Loucy (cell line): ENCODE data around the gene MYO18B.

Experiments used
- H2AFZ ChIP-seq: fragments of 200-600 bp; sonication (generic); 2 replicates; pipeline ENCODE4 v1.6.0; 2016; ENCODE audit warnings: antibody characterized with exemption, mild to moderate bottlenecking, low read length, moderate library complexity
- H3F3A ChIP-seq: fragments of 200-600 bp; 2 replicates; pipeline ENCODE4 v1.6.0; 2016; ENCODE audit warnings: antibody characterized with exemption, low read depth, mild to moderate bottlenecking
- H3K27me3 ChIP-seq: fragments of 200-600 bp; sonication (generic); 2 replicates; pipeline ENCODE4 v1.6.1; 2014; ENCODE audit warnings: low read length, mild to moderate bottlenecking; ENCODE audit not compliant: insufficient read depth, poor library complexity, severe bottlenecking
- H3K36me3 ChIP-seq: fragments of 200-600 bp; sonication (generic); 2 replicates; pipeline ENCODE4 v1.6.1; 2016; ENCODE audit warnings: low read length; ENCODE audit not compliant: insufficient read depth
- H3K4me1 ChIP-seq: fragments of 200-600 bp; sonication (generic); 2 replicates; pipeline ENCODE4 v1.5.1; 2014; ENCODE audit warnings: low read length, mild to moderate bottlenecking; ENCODE audit not compliant: insufficient read depth, poor library complexity, severe bottlenecking
- H3K4me2 ChIP-seq: fragments of 200-600 bp; sonication (generic); 2 replicates; pipeline ENCODE4 v1.6.0; 2014; ENCODE audit warnings: antibody characterized with exemption, low read length, low read depth, mild to moderate bottlenecking; ENCODE audit not compliant: poor library complexity, severe bottlenecking
- H3K4me3 ChIP-seq: fragments of 200-600 bp; sonication (generic); 2 replicates; pipeline ENCODE4 v1.5.1; 2014; ENCODE audit warnings: low read length, mild to moderate bottlenecking, mixed read lengths; ENCODE audit not compliant: poor library complexity, severe bottlenecking
- H3K79me2 ChIP-seq: fragments of 200-600 bp; sonication (generic); 2 replicates; pipeline ENCODE4 v1.6.1; 2014; ENCODE audit warnings: low read length; ENCODE audit not compliant: insufficient read depth
- H3K9ac ChIP-seq: fragments of 200-600 bp; sonication (generic); 2 replicates; pipeline ENCODE4 v1.6.0; 2014; ENCODE audit warnings: mild to moderate bottlenecking, low read depth, low read length, moderate library complexity; ENCODE audit not compliant: poor library complexity, severe bottlenecking
- H3K9me2 ChIP-seq: fragments of 200-600 bp; sonication (generic); replicated peaks from 2 replicates; pipeline ENCODE4 v1.6.1; 2016; ENCODE audit warnings: low read depth, low read length, mixed read lengths
- H3K9me3 ChIP-seq: fragments of 200-600 bp; sonication (generic); 2 replicates; pipeline ENCODE4 v1.6.1; 2014; ENCODE audit warnings: mild to moderate bottlenecking, antibody characterized with exemption, low read length, low read depth; ENCODE audit not compliant: insufficient read depth
- H4K20me1 ChIP-seq: fragments of 200-600 bp; sonication (generic); 2 replicates; pipeline ENCODE4 v1.6.0; 2014; ENCODE audit warnings: antibody characterized with exemption, low read length, mild to moderate bottlenecking; ENCODE audit not compliant: insufficient read depth, poor library complexity, severe bottlenecking
- CTCF ChIP-seq: fragments of 200-600 bp; sonication (generic); conservative IDR thresholded peaks from 2 replicates; pipeline ENCODE4 v1.5.1; 2014; ENCODE audit warnings: mild to moderate bottlenecking, antibody characterized with exemption, low read length
- EZH2phosphoT487 ChIP-seq: fragments of 200-600 bp; IDR thresholded peaks from 2 replicates; pipeline ENCODE4 v1.6.1; 2018; ENCODE audit warnings: antibody characterized with exemption, mild to moderate bottlenecking, moderate library complexity, borderline replicate concordance

MYO18B gene

GRCh38 chr22:25760294-25760693 lies 18.3 kb downstream of the MYO18B start:
- 0 out of 2 replicates have a peak, but pooled peaks cover 2% of the 10 kb centered on the region for H3F3A ChIP-seq
- no peak overlapping the region for H3K4me3 ChIP-seq
- H3K4me1 ChIP-seq = peaks cover 52% of the 10 kb centered on the region
- H3K36me3 ChIP-seq = no peaks in the 10 kb centered on the region
- no peak overlapping the region for H3K9ac ChIP-seq
- H3K9me3 ChIP-seq = no peaks in the 10 kb centered on the region
- H3K9me2 ChIP-seq = no peaks in the 10 kb centered on the region
- H3K4me2 ChIP-seq = no peak overlapping the region
- no peaks in the 10 kb centered on the region for H3K79me2 ChIP-seq
- H3K27me3 ChIP-seq = no peaks in the 10 kb centered on the region
- no peak overlapping the region for H2AFZ ChIP-seq
- no peak for TF ChIP-seq CTCF
- TF ChIP-seq EZH2phosphoT487 = no peak
- H4K20me1 ChIP-seq = no peaks in the 10 kb centered on the region

- H3K4me3 ChIP-seq = no peak overlapping the region
- H3K9ac ChIP-seq = peak overlapping the region; percentile 19
- no peak overlapping the region for H3K4me2 ChIP-seq
- no peaks in the 10 kb centered on the region for H3K36me3 ChIP-seq
- peaks cover 3% of the 10 kb centered on the region; the same call in 1 of the 2 replicates for H3K9me3 ChIP-seq
- H3K9me2 ChIP-seq = no peaks in the 10 kb centered on the region
- peaks cover 52% of the 10 kb centered on the region for H3K4me1 ChIP-seq
- no peaks in the 10 kb centered on the region for H3K79me2 ChIP-seq
- H3K27me3 ChIP-seq = no peaks in the 10 kb centered on the region
- 0 out of 2 replicates have a peak, but pooled peaks cover 2% of the 10 kb centered on the region for H3F3A ChIP-seq
- TF ChIP-seq CTCF = no peak
- TF ChIP-seq EZH2phosphoT487 = no peak
- H2AFZ ChIP-seq = no peak overlapping the region
- H4K20me1 ChIP-seq = no peaks in the 10 kb centered on the region
Measured at GRCh38 chr22:25760848-25761595, 19.0 kb downstream of the MYO18B start.

GRCh38 chr22:25762147-25762546 lies 20.2 kb downstream of the MYO18B start:
- no peaks in the 10 kb centered on the region for H3K36me3 ChIP-seq
- H2AFZ ChIP-seq = no peak overlapping the region
- H3K79me2 ChIP-seq = no peaks in the 10 kb centered on the region
- H3K9ac ChIP-seq = peak overlapping the region; percentile 37
- H3K9me2 ChIP-seq = no peaks in the 10 kb centered on the region
- no peak overlapping the region for H3K4me3 ChIP-seq
- 0 out of 2 replicates have a peak, but pooled peaks cover 2% of the 10 kb centered on the region for H3F3A ChIP-seq
- H3K4me2 ChIP-seq = no peak overlapping the region
- H3K27me3 ChIP-seq = no peaks in the 10 kb centered on the region
- no peaks in the 10 kb centered on the region for H4K20me1 ChIP-seq
- H3K9me3 ChIP-seq = peaks cover 14% of the 10 kb centered on the region; the same call in 1 of the 2 replicates
- TF ChIP-seq EZH2phosphoT487 (no peak), CTCF (no peak)
- peaks cover 51% of the 10 kb centered on the region for H3K4me1 ChIP-seq
